ENCODE measurements around the gene PARD3.

PARD3 gene

DNA sequence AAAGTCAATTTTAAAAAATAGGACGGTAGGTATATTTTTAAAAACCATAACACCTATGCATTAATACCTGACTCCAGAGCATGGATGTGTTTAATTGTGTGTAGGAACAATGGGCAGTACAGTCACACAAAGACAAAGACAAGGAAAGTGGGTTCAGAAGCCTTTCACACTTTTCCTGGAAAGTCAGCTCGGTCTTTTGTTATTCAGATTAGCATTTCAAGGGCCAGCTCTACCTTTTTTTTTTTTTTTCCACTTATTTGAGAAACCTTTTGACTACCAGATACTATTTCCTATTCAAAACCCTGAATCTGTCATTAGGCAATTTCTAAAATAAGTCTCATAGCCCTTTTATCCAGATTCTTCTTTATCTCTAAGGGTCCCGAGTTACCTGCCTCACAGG, 401.9 kb downstream of the PARD3 start:
- H2AFZ ChIP-seq (ENCODE audit: low read depth, low read length, severe bottlenecking): no peak overlapping the region
- TF ChIP-seq, protein P1, sequence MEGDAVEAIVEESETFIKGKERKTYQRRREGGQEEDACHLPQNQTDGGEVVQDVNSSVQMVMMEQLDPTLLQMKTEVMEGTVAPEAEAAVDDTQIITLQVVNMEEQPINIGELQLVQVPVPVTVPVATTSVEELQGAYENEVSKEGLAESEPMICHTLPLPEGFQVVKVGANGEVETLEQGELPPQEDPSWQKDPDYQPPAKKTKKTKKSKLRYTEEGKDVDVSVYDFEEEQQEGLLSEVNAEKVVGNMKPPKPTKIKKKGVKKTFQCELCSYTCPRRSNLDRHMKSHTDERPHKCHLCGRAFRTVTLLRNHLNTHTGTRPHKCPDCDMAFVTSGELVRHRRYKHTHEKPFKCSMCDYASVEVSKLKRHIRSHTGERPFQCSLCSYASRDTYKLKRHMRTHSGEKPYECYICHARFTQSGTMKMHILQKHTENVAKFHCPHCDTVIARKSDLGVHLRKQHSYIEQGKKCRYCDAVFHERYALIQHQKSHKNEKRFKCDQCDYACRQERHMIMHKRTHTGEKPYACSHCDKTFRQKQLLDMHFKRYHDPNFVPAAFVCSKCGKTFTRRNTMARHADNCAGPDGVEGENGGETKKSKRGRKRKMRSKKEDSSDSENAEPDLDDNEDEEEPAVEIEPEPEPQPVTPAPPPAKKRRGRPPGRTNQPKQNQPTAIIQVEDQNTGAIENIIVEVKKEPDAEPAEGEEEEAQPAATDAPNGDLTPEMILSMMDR (IDR thresholded peaks at IDR 0.05; ENCODE audit: insufficient read depth, low read length, poor library complexity, severe bottlenecking): no peak
- no peak for TF ChIP-seq EZH2phosphoT487 (conservative IDR thresholded peaks at IDR 0.05; ENCODE audit: low read length)
- no peak overlapping the region for H3K4me2 ChIP-seq (ENCODE audit: low read depth, low read length, poor library complexity, severe bottlenecking)
- no peaks in the 10 kb centered on the region for H3K9me3 ChIP-seq (ENCODE audit: insufficient read depth, low read length)
- no peak overlapping the region for H3K4me3 ChIP-seq (ENCODE audit: insufficient read depth, low read length, poor library complexity, severe bottlenecking)
- H3K27me3 ChIP-seq (ENCODE audit: low read length): no peaks in the 10 kb centered on the region
- H3K9ac ChIP-seq (ENCODE audit: low read length): no peak overlapping the region
- H3K9me2 ChIP-seq (replicated peaks; ENCODE audit: insufficient read depth, low read length): no peaks in the 10 kb centered on the region
- H4K20me1 ChIP-seq (ENCODE audit: low read depth, low read length): no peaks in the 10 kb centered on the region
- H3F3A ChIP-seq (ENCODE audit: insufficient read depth): no peaks in the 10 kb centered on the region
- H3K36me3 ChIP-seq (ENCODE audit: low read length): no peaks in the 10 kb centered on the region
- H3K27ac ChIP-seq (ENCODE audit: low read depth, low read length): no peak overlapping the region
- H3K79me2 ChIP-seq (ENCODE audit: insufficient read depth, low read length): no peaks in the 10 kb centered on the region

DNA sequence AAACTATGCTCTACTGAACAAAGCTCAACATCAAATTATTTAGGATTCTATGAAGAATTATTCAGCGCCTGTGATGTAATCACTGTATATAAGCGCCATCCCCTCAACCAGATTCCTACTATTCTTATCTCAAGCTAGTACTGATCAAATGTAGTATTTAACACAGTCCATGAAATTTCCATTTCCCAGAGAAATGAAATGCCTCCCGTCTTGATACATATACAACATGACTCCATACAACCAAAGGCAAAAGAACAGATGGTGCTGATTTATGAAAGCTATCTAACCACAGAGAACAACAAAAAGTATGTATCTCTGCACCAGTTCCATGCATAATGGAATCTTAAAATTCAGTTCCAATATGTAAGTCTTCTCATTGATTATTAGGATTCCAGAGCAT, 406.1 kb downstream of the PARD3 start:
- Histone ChIP-seq H2AFZ (ENCODE audit: low read depth, low read length, severe bottlenecking) (no peak overlapping the region), H3K9me2 (replicated peaks; ENCODE audit: insufficient read depth, low read length) (no peaks in the 10 kb centered on the region), H3K79me2 (ENCODE audit: insufficient read depth, low read length) (no peaks in the 10 kb centered on the region), H3K27me3 (ENCODE audit: low read length) (no peaks in the 10 kb centered on the region; the same call in 1 of the 2 replicates), H3K9ac (ENCODE audit: low read length) (no peak overlapping the region), H3F3A (ENCODE audit: insufficient read depth) (no peaks in the 10 kb centered on the region), H3K9me3 (ENCODE audit: insufficient read depth, low read length) (no peaks in the 10 kb centered on the region), H3K27ac (ENCODE audit: low read depth, low read length) (no peak overlapping the region), H3K36me3 (ENCODE audit: low read length) (no peaks in the 10 kb centered on the region), H4K20me1 (ENCODE audit: low read depth, low read length) (no peaks in the 10 kb centered on the region), H3K4me3 (ENCODE audit: insufficient read depth, low read length, poor library complexity, severe bottlenecking) (no peak overlapping the region), H3K4me2 (ENCODE audit: low read depth, low read length, poor library complexity, severe bottlenecking) (no peak overlapping the region)
- no peak for TF ChIP-seq EZH2phosphoT487 (conservative IDR thresholded peaks at IDR 0.05; ENCODE audit: low read length)
- TF ChIP-seq, protein P1 (IDR thresholded peaks at IDR 0.05; ENCODE audit: insufficient read depth, low read length, poor library complexity, severe bottlenecking): no peak

DNA sequence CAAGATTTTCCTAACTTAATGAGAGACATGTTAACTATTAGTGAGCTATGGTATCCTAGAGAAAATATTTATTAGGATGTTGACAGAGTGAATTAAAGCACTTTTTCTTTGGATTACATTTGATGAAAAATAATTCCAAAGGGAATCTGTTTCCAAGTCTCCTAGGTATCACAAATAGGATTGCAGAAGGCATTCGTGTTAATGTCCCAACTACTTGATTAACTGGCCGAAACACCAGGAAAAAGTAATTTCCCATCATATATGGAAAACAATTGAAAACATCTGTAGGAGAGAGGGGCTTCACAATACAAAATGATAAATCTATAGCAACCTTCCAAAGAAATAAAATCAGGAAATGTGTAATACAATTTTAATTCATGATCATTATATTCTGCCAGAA, 406.7 kb downstream of the PARD3 start:
- Histone ChIP-seq H3K27ac (ENCODE audit: low read depth, low read length) (no peak overlapping the region), H3K9me2 (replicated peaks; ENCODE audit: insufficient read depth, low read length) (no peaks in the 10 kb centered on the region), H3K36me3 (ENCODE audit: low read length) (no peaks in the 10 kb centered on the region), H3K79me2 (ENCODE audit: insufficient read depth, low read length) (no peaks in the 10 kb centered on the region), H3K9me3 (ENCODE audit: insufficient read depth, low read length) (no peaks in the 10 kb centered on the region), H4K20me1 (ENCODE audit: low read depth, low read length) (no peaks in the 10 kb centered on the region), H3F3A (ENCODE audit: insufficient read depth) (no peaks in the 10 kb centered on the region), H2AFZ (ENCODE audit: low read depth, low read length, severe bottlenecking) (no peak overlapping the region), H3K9ac (ENCODE audit: low read length) (no peak overlapping the region), H3K4me3 (ENCODE audit: insufficient read depth, low read length, poor library complexity, severe bottlenecking) (no peak overlapping the region), H3K4me2 (ENCODE audit: low read depth, low read length, poor library complexity, severe bottlenecking) (no peak overlapping the region), H3K27me3 (ENCODE audit: low read length) (no peaks in the 10 kb centered on the region; the same call in 1 of the 2 replicates)
- no peak for TF ChIP-seq EZH2phosphoT487 (conservative IDR thresholded peaks at IDR 0.05; ENCODE audit: low read length)
- TF ChIP-seq, protein P1 (IDR thresholded peaks at IDR 0.05; ENCODE audit: insufficient read depth, low read length, poor library complexity, severe bottlenecking): no peak
